ENCODE data around the gene NRXN3.

DNA sequence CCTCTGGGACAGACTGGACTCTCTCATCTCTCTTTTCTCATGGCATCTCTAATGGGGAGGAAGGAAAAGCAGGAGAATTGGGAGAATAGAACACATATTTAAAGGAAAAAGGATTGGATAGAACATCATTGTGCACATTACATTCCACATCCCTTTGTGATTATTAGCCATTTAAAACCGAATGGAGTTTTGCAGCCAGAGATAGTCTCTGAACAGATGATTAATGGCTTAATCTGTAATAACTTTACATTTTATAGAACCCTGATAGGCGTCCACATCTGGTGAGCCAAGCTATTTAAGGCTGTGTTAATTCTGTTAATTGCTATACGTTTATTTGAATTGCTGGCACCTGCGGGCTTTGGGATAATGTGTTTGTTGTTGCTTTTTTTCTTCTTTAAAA lies 487.3 kb downstream of the NRXN3 start:
- TF ChIP-seq ZNF621 (tag by site-specific recombination; IDR thresholded peaks at IDR 0.05) = no peak
- no peak for TF ChIP-seq ZNF140 (tag by site-specific recombination; IDR thresholded peaks at IDR 0.05)
- no peak for TF ChIP-seq ZNF24 (tag by site-specific recombination; IDR thresholded peaks at IDR 0.05)
- no peak for TF ChIP-seq CTCF (tag by site-specific recombination; IDR thresholded peaks at IDR 0.05)
- no peak for TF ChIP-seq ZNF274 (IDR thresholded peaks at IDR 0.05; ENCODE audit: low read length)
- no peak for TF ChIP-seq ZNF274 (tag by site-specific recombination; IDR thresholded peaks at IDR 0.05; ENCODE audit: borderline replicate concordance)
- TF ChIP-seq YY1 (tag by site-specific recombination; IDR thresholded peaks at IDR 0.05) = no peak
- no peak for TF ChIP-seq BCL11B (tag by site-specific recombination; IDR thresholded peaks at IDR 0.05; ENCODE audit: low read depth)
- no peak for TF ChIP-seq ZNF202 (tag by site-specific recombination; IDR thresholded peaks at IDR 0.05; ENCODE audit: borderline replicate concordance)
- no peak for TF ChIP-seq GLI2 (tag by site-specific recombination; IDR thresholded peaks at IDR 0.05; ENCODE audit: borderline replicate concordance, low read depth)
- no peak for TF ChIP-seq ZNF596 (tag by site-specific recombination; IDR thresholded peaks at IDR 0.05)
- no peak for TF ChIP-seq ZNF624 (tag by site-specific recombination; IDR thresholded peaks at IDR 0.05)
- TF ChIP-seq ZNF558 (tag by site-specific recombination; IDR thresholded peaks at IDR 0.05) = no peak
- TF ChIP-seq, protein P1, sequence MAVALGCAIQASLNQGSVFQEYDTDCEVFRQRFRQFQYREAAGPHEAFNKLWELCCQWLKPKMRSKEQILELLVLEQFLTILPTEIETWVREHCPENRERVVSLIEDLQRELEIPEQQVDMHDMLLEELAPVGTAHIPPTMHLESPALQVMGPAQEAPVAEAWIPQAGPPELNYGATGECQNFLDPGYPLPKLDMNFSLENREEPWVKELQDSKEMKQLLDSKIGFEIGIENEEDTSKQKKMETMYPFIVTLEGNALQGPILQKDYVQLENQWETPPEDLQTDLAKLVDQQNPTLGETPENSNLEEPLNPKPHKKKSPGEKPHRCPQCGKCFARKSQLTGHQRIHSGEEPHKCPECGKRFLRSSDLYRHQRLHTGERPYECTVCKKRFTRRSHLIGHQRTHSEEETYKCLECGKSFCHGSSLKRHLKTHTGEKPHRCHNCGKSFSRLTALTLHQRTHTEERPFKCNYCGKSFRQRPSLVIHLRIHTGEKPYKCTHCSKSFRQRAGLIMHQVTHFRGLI (tag by site-specific recombination; IDR thresholded peaks at IDR 0.05) = no peak
- no peak for TF ChIP-seq KLF16 (tag by site-specific recombination; IDR thresholded peaks at IDR 0.05)
